Naive B cell (primary cell): Measurements from ENCODE around the gene NEK1. TPM values are rescaled to one million over a fixed set of nuclear protein-coding genes. Genes with fewer than 3 reads are reported as not detected.
A peak's percentile ranks its signal among the peaks of the same experiment; 100 is the strongest.

Experiments
- ATAC-seq, 2 donors: fragments of 150-1000 bp; cut with Tn5 transposase; 2 replicates each; pipeline ENCODE4 v1.10.0; 2021; ENCODE audit warnings: low read depth in 2 of 2, mild to moderate bottlenecking in 2 of 2, moderate library complexity in 2 of 2
- DNase-seq: peaks from one replicate; pipeline ENCODE4 v3.0.0; 2022
- H3K27ac Mint-ChIP-seq, 6 donors: one replicate each; pipeline ENCODE4 v1.8.0; 2020 to 2022; ENCODE audit warnings: mild to moderate bottlenecking in 6 of 6, mixed read lengths in 6 of 6, moderate library complexity in 5 of 6, inconsistent platforms in 2 of 6
- H3K27me3 Mint-ChIP-seq, 3 donors: one replicate each; pipeline ENCODE4 v1.8.0; 2021 to 2022; ENCODE audit warnings: mixed read lengths in 3 of 3, mild to moderate bottlenecking in 1 of 3
- H3K36me3 Mint-ChIP-seq, 2 donors: one replicate each; pipeline ENCODE4 v1.8.0; 2020 to 2022; ENCODE audit warnings: mixed read lengths in 2 of 2, inconsistent platforms in 1 of 2, mild to moderate bottlenecking in 1 of 2
- H3K4me1 Mint-ChIP-seq, 3 donors: one replicate each; pipeline ENCODE4 v1.8.0; 2020 to 2022; ENCODE audit warnings: mixed read lengths in 3 of 3, inconsistent platforms in 1 of 3, mild to moderate bottlenecking in 1 of 3, moderate library complexity in 1 of 3
- H3K4me3 Mint-ChIP-seq, 8 donors: one replicate each; pipeline ENCODE4 v1.8.0; 2020 to 2022; ENCODE audit warnings: mild to moderate bottlenecking in 8 of 8, mixed read lengths in 8 of 8, moderate library complexity in 8 of 8, inconsistent platforms in 2 of 8
- H3K9me3 Mint-ChIP-seq, 7 donors: one replicate each; pipeline ENCODE4 v1.8.0; 2020 to 2022; ENCODE audit warnings: mixed read lengths in 7 of 7, mild to moderate bottlenecking in 5 of 7, inconsistent platforms in 2 of 7, moderate library complexity in 1 of 7
- polyA plus RNA-seq, 6 donors: library from polyadenylated mRNA; unstranded; fragments of 300-500 nt; fragmentation: Illumina TruSeq; gene quantifications; one replicate each; pipeline ENCODE4 v1.2.3, GENCODE V29; 2021; ENCODE audit warnings: low read depth in 6 of 6

Gene NEK1
- polyA plus RNA-seq, 6 donors from 2014 or later: 10.0 to 15.4 (median 13.0) TPM

- H3K27ac Mint-ChIP-seq: peak overlapping the region in 3 of 6 donors; percentile 0 to 48 (median 20)
- H3K27me3 Mint-ChIP-seq: no peaks in the 10 kb centered on the region
- no peaks in the 10 kb centered on the region for H3K9me3 Mint-ChIP-seq
- no peak overlapping the region for H3K4me3 Mint-ChIP-seq
- peak; percentile 3 for DNase-seq
- no peaks in the 10 kb centered on the region for H3K36me3 Mint-ChIP-seq
- peaks cover 6 to 14% (median 9%) of the 10 kb centered on the region in 3 donors for H3K4me1 Mint-ChIP-seq
- peak; percentile 65 to 89 for ATAC-seq
These were observed 201.3 kb downstream of the NEK1 start for GRCh38 chr4:169410839-169411770.

GRCh38 chr4:169407217-169407845 lies 205.1 kb downstream of the NEK1 start:
- Mint-ChIP-seq H3K4me1 (peaks cover 6 to 14% (median 9%) of the 10 kb centered on the region in 3 donors), H3K27ac (peak overlapping the region in 1 of 6 donors; percentile 11), H3K4me3 (no peak overlapping the region), H3K27me3 (no peaks in the 10 kb centered on the region), H3K36me3 (peaks cover 0 to 7% of the 10 kb centered on the region in 2 donors), H3K9me3 (no peaks in the 10 kb centered on the region)
- ATAC-seq (no peak), DNase-seq (no peak)

- no peak for DNase-seq
- ATAC-seq: no peak
- Mint-ChIP-seq H3K4me3 (no peak overlapping the region), H3K36me3 (peaks cover 0 to 7% of the 10 kb centered on the region in 2 donors), H3K4me1 (no peaks in the 10 kb centered on the region), H3K9me3 (no peaks in the 10 kb centered on the region), H3K27me3 (no peaks in the 10 kb centered on the region), H3K27ac (no peak overlapping the region)
These were observed 207.4 kb downstream of the NEK1 start for GRCh38 chr4:169404960-169405359.

GRCh38 chr4:169400832-169401231 lies 211.6 kb downstream of the NEK1 start:
- H3K27ac Mint-ChIP-seq: no peak overlapping the region
- DNase-seq (no peak), ATAC-seq (no peak)
- no peaks in the 10 kb centered on the region for H3K27me3 Mint-ChIP-seq
- no peak overlapping the region for H3K4me3 Mint-ChIP-seq
- H3K9me3 Mint-ChIP-seq: no peaks in the 10 kb centered on the region
- no peaks in the 10 kb centered on the region for H3K4me1 Mint-ChIP-seq
- H3K36me3 Mint-ChIP-seq: peaks cover 9 to 14% of the 10 kb centered on the region in 2 donors

- Mint-ChIP-seq H3K27ac (no peak overlapping the region), H3K9me3 (no peaks in the 10 kb centered on the region), H3K36me3 (peaks cover 9 to 14% of the 10 kb centered on the region in 2 donors), H3K4me1 (no peaks in the 10 kb centered on the region), H3K4me3 (no peak overlapping the region), H3K27me3 (no peaks in the 10 kb centered on the region)
- DNase-seq (no peak), ATAC-seq (no peak)
These were observed 212.2 kb downstream of the NEK1 start for GRCh38 chr4:169399976-169400767.

GRCh38 chr4:169398316-169398715 lies 214.1 kb downstream of the NEK1 start:
- DNase-seq (no peak), ATAC-seq (no peak)
- Mint-ChIP-seq H3K27me3 (no peaks in the 10 kb centered on the region), H3K4me1 (no peaks in the 10 kb centered on the region), H3K36me3 (peaks cover 7 to 9% of the 10 kb centered on the region in 2 donors), H3K27ac (no peak overlapping the region), H3K9me3 (no peaks in the 10 kb centered on the region), H3K4me3 (no peak overlapping the region)

GRCh38 chr4:169397762-169398161 lies 214.6 kb downstream of the NEK1 start:
- DNase-seq (no peak), ATAC-seq (no peak)
- H3K27ac Mint-ChIP-seq: no peak overlapping the region
- H3K4me1 Mint-ChIP-seq: no peaks in the 10 kb centered on the region
- peaks cover 7 to 9% of the 10 kb centered on the region in 2 donors for H3K36me3 Mint-ChIP-seq
- no peaks in the 10 kb centered on the region for H3K27me3 Mint-ChIP-seq
- no peaks in the 10 kb centered on the region for H3K9me3 Mint-ChIP-seq
- no peak overlapping the region for H3K4me3 Mint-ChIP-seq

GRCh38 chr4:169385376-169385775 lies 227.0 kb downstream of the NEK1 start:
- Mint-ChIP-seq H3K4me3 (no peak overlapping the region), H3K36me3 (peaks cover 3 to 18% of the 10 kb centered on the region in 2 donors), H3K9me3 (peaks cover 7 to 33% (median 13%) of the 10 kb centered on the region in 7 donors), H3K27ac (peak overlapping the region in 1 of 6 donors; percentile 2), H3K4me1 (peaks cover 0 to 12% (median 12%) of the 10 kb centered on the region in 3 donors), H3K27me3 (no peaks in the 10 kb centered on the region)
- ATAC-seq (no peak), DNase-seq (no peak)

- H3K27ac Mint-ChIP-seq: no peak overlapping the region
- no peak for DNase-seq
- no peak for ATAC-seq
- H3K4me1 Mint-ChIP-seq: peaks cover 0 to 12% (median 12%) of the 10 kb centered on the region in 3 donors
- H3K27me3 Mint-ChIP-seq: no peaks in the 10 kb centered on the region
- peaks cover 7 to 37% (median 13%) of the 10 kb centered on the region in 7 donors for H3K9me3 Mint-ChIP-seq
- no peak overlapping the region for H3K4me3 Mint-ChIP-seq
- H3K36me3 Mint-ChIP-seq: peaks cover 3 to 13% of the 10 kb centered on the region in 2 donors
These were observed 227.6 kb downstream of the NEK1 start for GRCh38 chr4:169384779-169385178.

GRCh38 chr4:169383724-169384123 lies 228.7 kb downstream of the NEK1 start:
- DNase-seq (no peak), ATAC-seq (no peak)
- Mint-ChIP-seq H3K27ac (no peak overlapping the region), H3K9me3 (peaks cover 6 to 42% (median 22%) of the 10 kb centered on the region in 7 donors), H3K4me3 (no peak overlapping the region), H3K27me3 (no peaks in the 10 kb centered on the region), H3K4me1 (peaks cover 0 to 12% (median 8%) of the 10 kb centered on the region in 3 donors), H3K36me3 (peaks cover 3 to 12% of the 10 kb centered on the region in 2 donors)

- no peak overlapping the region for H3K4me3 Mint-ChIP-seq
- no peaks in the 10 kb centered on the region for H3K27me3 Mint-ChIP-seq
- H3K4me1 Mint-ChIP-seq: no peaks in the 10 kb centered on the region
- ATAC-seq (no peak), DNase-seq (no peak)
- H3K36me3 Mint-ChIP-seq: peaks cover 13 to 33% of the 10 kb centered on the region in 2 donors
- no peak overlapping the region for H3K27ac Mint-ChIP-seq
- H3K9me3 Mint-ChIP-seq: peaks cover 22 to 65% (median 46%) of the 10 kb centered on the region in 7 donors
These were observed 232.7 kb downstream of the NEK1 start for GRCh38 chr4:169379688-169380087.

- no peak for DNase-seq
- no peak for ATAC-seq
- H3K27me3 Mint-ChIP-seq: no peaks in the 10 kb centered on the region
- H3K27ac Mint-ChIP-seq: no peak overlapping the region
- peaks cover 22 to 64% (median 46%) of the 10 kb centered on the region in 7 donors for H3K9me3 Mint-ChIP-seq
- no peaks in the 10 kb centered on the region for H3K4me1 Mint-ChIP-seq
- no peak overlapping the region for H3K4me3 Mint-ChIP-seq
- H3K36me3 Mint-ChIP-seq: peaks cover 13 to 33% of the 10 kb centered on the region in 2 donors
These were observed 235.0 kb downstream of the NEK1 start for GRCh38 chr4:169377367-169377766.

- H3K27ac Mint-ChIP-seq: no peak overlapping the region
- H3K4me3 Mint-ChIP-seq: peak overlapping the region in 1 of 8 donors; percentile 33
- H3K9me3 Mint-ChIP-seq: peaks cover 17 to 55% (median 41%) of the 10 kb centered on the region in 7 donors
- ATAC-seq (no peak), DNase-seq (no peak)
- H3K27me3 Mint-ChIP-seq: no peaks in the 10 kb centered on the region
- H3K36me3 Mint-ChIP-seq: peaks cover 9 to 24% of the 10 kb centered on the region in 2 donors
- H3K4me1 Mint-ChIP-seq: no peaks in the 10 kb centered on the region
These were observed 236.0 kb downstream of the NEK1 start for GRCh38 chr4:169376421-169376820.
